Large intestine (tissue), 12 donors: ENCODE measurements around the gene AGAP3. TPM values are rescaled to one million over a fixed set of nuclear protein-coding genes. Genes with fewer than 3 reads are reported as not detected.
A peak's percentile ranks its signal among the peaks of the same experiment; 100 is the strongest.
"Not testable (repeated sequence)": the region's sequence is repeated elsewhere in the genome, so short reads cannot be mapped to it uniquely, and the experiment has no call there.

Experiments
- DNase-seq, 2 donors: peaks; one replicate each; pipeline versions ENCODE4 v3.0.0 to v3.0.0-alpha.2; 2013
- H3K27ac ChIP-seq: one replicate; pipeline ENCODE4 v1.5.1; 2013; ENCODE audit warnings: low read length
- H3K27me3 ChIP-seq: 2 replicates; pipeline ENCODE4 v1.6.1; 2013; ENCODE audit warnings: low read length; ENCODE audit not compliant: control insufficient read depth, insufficient read depth
- H3K36me3 ChIP-seq: 2 replicates; pipeline ENCODE4 v1.6.1; 2013; ENCODE audit warnings: low read length; ENCODE audit not compliant: control insufficient read depth, insufficient read depth
- H3K4me1 ChIP-seq: one replicate; pipeline ENCODE4 v1.6.1; 2013; ENCODE audit warnings: low read length; ENCODE audit not compliant: control insufficient read depth, insufficient read depth
- H3K4me3 ChIP-seq: one replicate; pipeline ENCODE4 v1.5.1; 2013; ENCODE audit warnings: low read length
- H3K9me3 ChIP-seq: one replicate; pipeline ENCODE4 v1.6.1; 2013; ENCODE audit warnings: mild to moderate bottlenecking, low read depth, low read length, moderate library complexity; ENCODE audit not compliant: control insufficient read depth
- WGBS: methylation state at CpG from one replicate; pipeline ENCODE4 v1.1.5; 2013; ENCODE audit warnings: low lambda C conversion rate; ENCODE audit not compliant: insufficient coverage; 5-methylcytosine and 5-hydroxymethylcytosine counted together
- long read RNA-seq, 11 donors: transcript quantifications; one replicate each; lab custom pipeline, GENCODE V29; 2026
- polyA plus RNA-seq: library from polyadenylated mRNA; unstranded; fragments of 120-200 nt; gene quantifications from one replicate; pipeline ENCODE4 v1.2.1, GENCODE V29; 2013

The AGAP3 gene
- polyA plus RNA-seq = 58.0 TPM
- long read RNA-seq, donor 1, partial matches to known transcripts = 0 of 4 reads
- long read RNA-seq, donor 1, other reads (novel, unspliced or antisense) = 0 of 4 reads
- long read RNA-seq, donor 2, partial matches to known transcripts = 21 of 25 reads
- long read RNA-seq, donor 2, other reads (novel, unspliced or antisense) = 0 of 25 reads
- long read RNA-seq, donor 3, partial matches to known transcripts = 6 of 8 reads
- long read RNA-seq, donor 3, other reads (novel, unspliced or antisense) = 0 of 8 reads
- long read RNA-seq, donor 4, partial matches to known transcripts = 0 of 1 reads
- long read RNA-seq, donor 4, other reads (novel, unspliced or antisense) = 0 of 1 reads
- long read RNA-seq, donor 5, partial matches to known transcripts = 10 of 11 reads
- long read RNA-seq, donor 5, other reads (novel, unspliced or antisense) = 0 of 11 reads
- long read RNA-seq, donor 6, partial matches to known transcripts = 11 of 14 reads
- long read RNA-seq, donor 6, other reads (novel, unspliced or antisense) = 0 of 14 reads
- long read RNA-seq, donor 7, partial matches to known transcripts = 7 of 7 reads
- long read RNA-seq, donor 7, other reads (novel, unspliced or antisense) = 0 of 7 reads
- long read RNA-seq, donor 8, partial matches to known transcripts = 0 of 3 reads
- long read RNA-seq, donor 8, other reads (novel, unspliced or antisense) = 0 of 3 reads
- long read RNA-seq, donor 9, partial matches to known transcripts = 0 of 3 reads
- long read RNA-seq, donor 9, other reads (novel, unspliced or antisense) = 0 of 3 reads
- long read RNA-seq, donor 10, partial matches to known transcripts = 8 of 10 reads
- long read RNA-seq, donor 10, other reads (novel, unspliced or antisense) = 0 of 10 reads
- long read RNA-seq, donor 11, partial matches to known transcripts = 0 of 1 reads
- long read RNA-seq, donor 11, other reads (novel, unspliced or antisense) = 0 of 1 reads

GRCh38 chr7:151085691-151086620 is at the start of gene AGAP3:
TSS of gene AGAP3 (plus strand) at chr7:151086475. CDS start at chr7:151086742, 267 bp downstream.
- H3K4me1 ChIP-seq = peaks cover 42% of the 10 kb centered on the region
- no peaks in the 10 kb centered on the region for H3K36me3 ChIP-seq
- WGBS = no CpG with 5 or more reads among the region's 84 CpGs
- peak; percentile 67 to 85 for DNase-seq
- H3K4me3 ChIP-seq = peak within 1 kb of the TSS; percentile 72
- no peaks in the 10 kb centered on the region for H3K9me3 ChIP-seq
- no peaks in the 10 kb centered on the region for H3K27me3 ChIP-seq
- peak within 1 kb of the TSS; percentile 77 for H3K27ac ChIP-seq

DNA sequence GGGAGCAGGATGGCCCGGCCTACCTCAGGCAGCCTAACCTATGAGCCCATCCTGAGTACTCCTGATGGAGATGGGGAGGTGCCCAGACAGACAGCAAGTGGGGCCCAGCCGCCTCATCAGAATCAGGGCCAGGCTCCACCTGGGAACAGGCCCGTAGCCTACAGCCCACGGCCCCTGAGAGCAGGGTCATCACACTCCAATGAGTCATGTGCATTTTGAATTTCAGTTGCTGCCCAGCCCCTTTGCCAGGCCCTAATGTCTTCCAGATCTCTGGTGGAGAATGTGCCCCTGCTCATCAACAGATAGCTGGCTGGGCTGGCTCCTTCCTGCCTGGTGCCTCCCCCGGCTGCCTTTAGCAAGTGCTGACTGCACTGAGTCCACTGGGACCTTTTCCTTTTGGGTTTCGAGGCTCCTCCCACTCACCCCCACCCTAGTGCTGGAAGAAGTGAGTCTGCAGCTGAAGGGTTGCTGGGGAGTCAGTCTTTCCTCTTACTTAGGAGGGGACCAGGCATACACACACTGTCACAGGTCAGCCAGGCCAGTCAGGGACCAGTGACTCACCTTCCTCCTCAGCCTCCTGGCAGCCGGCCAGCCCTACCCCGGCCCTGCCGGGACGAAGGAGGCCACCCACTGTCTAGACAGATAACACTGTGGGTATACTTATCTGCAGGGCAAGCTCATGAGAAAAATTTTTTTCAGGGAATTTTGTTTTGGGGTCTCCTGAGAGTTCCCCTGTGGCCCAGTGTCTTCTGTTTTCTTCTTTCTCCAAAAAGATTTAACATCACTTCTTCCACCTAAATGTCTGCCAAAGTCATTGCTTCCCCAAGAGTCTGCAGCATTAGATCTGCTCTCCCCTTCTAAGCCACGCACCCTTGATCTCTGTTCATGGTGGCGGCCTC is 47.1 kb upstream of the AGAP3 start:
- H3K27ac ChIP-seq = peak overlapping the region; percentile 67
- no CpG with 5 or more reads among the region's 12 CpGs for WGBS

DNA sequence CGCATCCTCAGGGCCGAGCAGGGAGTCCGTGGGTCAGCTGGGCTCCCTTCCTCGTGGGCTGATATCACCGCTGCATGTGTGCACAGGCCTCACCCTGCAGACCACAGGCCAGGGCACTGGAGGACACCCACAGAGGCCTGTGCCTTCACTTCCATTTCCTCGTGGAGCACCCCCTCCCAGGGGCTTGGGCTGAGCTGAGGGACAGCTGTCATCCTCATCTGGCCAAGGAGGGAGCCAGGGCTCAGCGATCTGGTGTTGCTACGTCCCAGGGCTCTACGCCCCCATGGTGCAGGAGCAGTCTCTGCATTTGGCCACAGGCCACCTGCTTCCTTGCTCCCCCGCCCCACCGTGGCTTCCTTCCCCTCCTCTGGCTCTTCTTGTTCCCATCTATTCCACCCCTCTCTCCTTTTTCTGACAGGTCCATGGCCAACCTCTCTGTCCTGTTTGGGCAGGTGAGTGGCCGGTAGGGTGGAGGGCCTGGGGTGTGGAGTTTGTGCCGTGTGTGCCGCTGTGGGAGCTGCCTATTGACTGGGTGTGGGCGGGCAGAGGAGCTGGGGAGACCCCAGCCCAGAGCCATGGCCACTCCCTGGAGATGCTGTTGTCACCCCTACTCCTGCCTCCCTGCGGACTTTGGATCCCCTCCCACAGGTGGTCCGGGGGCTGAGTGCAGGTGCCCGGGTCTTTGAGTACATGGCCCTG is 46.3 kb upstream of the AGAP3 start:
- Histone ChIP-seq H3K9me3 (no peaks in the 10 kb centered on the region), H3K27me3 (no peaks in the 10 kb centered on the region), H3K36me3 (peaks cover 45% of the 10 kb centered on the region), H3K27ac (peak overlapping the region; percentile 67), H3K4me1 (peaks cover 20% of the 10 kb centered on the region), H3K4me3 (no peak overlapping the region)
- WGBS = no CpG with 5 or more reads among the region's 18 CpGs
- peak in 1 of 2 donors; percentile 54 for DNase-seq

More for the DNA sequence above, 47.1 kb upstream of the AGAP3 start:
- peak; percentile 88 to 93 for DNase-seq
- peaks cover 20% of the 10 kb centered on the region for H3K4me1 ChIP-seq
- peaks cover 46% of the 10 kb centered on the region for H3K36me3 ChIP-seq
- H3K9me3 ChIP-seq = no peaks in the 10 kb centered on the region
- H3K27me3 ChIP-seq = no peaks in the 10 kb centered on the region
- no peak overlapping the region for H3K4me3 ChIP-seq

GRCh38 chr7:151040616-151041375 is 45.5 kb upstream of the AGAP3 start:
- H3K36me3 ChIP-seq = peaks cover 41% of the 10 kb centered on the region
- H3K4me3 ChIP-seq = no peak overlapping the region
- H3K27me3 ChIP-seq = no peaks in the 10 kb centered on the region
- no peaks in the 10 kb centered on the region for H3K9me3 ChIP-seq
- H3K27ac ChIP-seq = no peak overlapping the region
- H3K4me1 ChIP-seq = peaks cover 20% of the 10 kb centered on the region
- DNase-seq = no peak
- WGBS = no CpG with 5 or more reads among the region's 30 CpGs

DNA sequence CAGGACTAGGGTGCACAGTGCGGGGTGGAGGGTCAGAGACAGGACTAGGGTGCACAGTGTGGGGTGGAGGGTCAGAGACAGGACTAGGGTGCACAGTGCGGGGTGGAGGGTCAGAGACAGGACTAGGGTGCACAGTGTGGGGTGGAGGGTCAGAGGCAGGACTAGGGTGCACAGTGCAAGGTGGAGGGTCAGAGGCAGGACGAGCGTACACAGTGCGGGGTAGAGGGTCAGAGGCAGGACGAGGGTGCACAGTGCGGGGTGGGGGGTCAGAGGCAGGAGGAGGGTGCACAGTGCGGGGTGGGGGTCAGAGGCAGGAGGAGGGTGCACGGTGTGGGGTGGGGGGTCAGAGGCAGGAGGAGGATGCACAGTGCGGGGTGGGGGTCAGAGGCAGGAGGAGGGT is 42.8 kb upstream of the AGAP3 start:
- DNase-seq, H3K4me3 ChIP-seq, H3K9me3 ChIP-seq, H3K27ac ChIP-seq, H3K27me3 ChIP-seq: not testable (repeated sequence)
- WGBS = no CpG with 5 or more reads among the region's 10 CpGs
- Histone ChIP-seq H3K4me1 (peaks cover 20% of the 10 kb centered on the region), H3K36me3 (peaks cover 33% of the 10 kb centered on the region)

GRCh38 chr7:151043959-151044358 is 42.3 kb upstream of the AGAP3 start:
- Histone ChIP-seq H3K4me3 (no peak overlapping the region), H3K27me3 (no peaks in the 10 kb centered on the region), H3K36me3 (peaks cover 33% of the 10 kb centered on the region), H3K27ac (no peak overlapping the region), H3K9me3 (no peaks in the 10 kb centered on the region), H3K4me1 (peaks cover 15% of the 10 kb centered on the region)
- WGBS = no CpG with 5 or more reads among the region's 20 CpGs
- DNase-seq = no peak

DNA sequence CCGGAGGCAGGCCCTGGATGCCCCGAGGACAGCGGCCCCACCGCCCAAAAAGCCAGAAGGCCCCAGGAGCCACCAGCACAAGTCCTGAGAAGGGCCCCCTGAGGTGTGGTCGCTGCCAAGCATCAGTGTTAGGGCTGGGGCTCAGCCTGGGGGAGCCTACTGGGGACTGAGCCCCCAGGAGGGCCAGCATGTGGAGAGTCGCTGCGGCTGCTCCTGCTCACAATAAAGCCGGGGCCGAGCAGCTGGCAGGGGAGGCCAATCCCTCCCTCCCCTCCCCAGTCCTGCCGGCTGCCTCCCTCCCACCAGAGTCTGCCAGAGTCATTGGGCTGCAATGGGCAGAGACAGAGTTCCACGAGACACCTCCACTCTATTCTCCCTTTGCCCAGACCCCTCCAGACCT is 41.0 kb upstream of the AGAP3 start:
- Histone ChIP-seq H3K4me1 (peaks cover 2% of the 10 kb centered on the region), H3K27ac (no peak overlapping the region), H3K4me3 (no peak overlapping the region), H3K36me3 (peaks cover 33% of the 10 kb centered on the region), H3K27me3 (peaks cover 12% of the 10 kb centered on the region), H3K9me3 (no peaks in the 10 kb centered on the region)
- DNase-seq = no peak
- WGBS = no CpG with 5 or more reads among the region's 11 CpGs

- no peak for DNase-seq
- no peak overlapping the region for H3K27ac ChIP-seq
- H3K4me3 ChIP-seq = no peak overlapping the region
- no peaks in the 10 kb centered on the region for H3K9me3 ChIP-seq
- peaks cover 3% of the 10 kb centered on the region for H3K4me1 ChIP-seq
- no CpG with 5 or more reads among the region's 9 CpGs for WGBS
- peaks cover 33% of the 10 kb centered on the region for H3K36me3 ChIP-seq
- H3K27me3 ChIP-seq = peaks cover 19% of the 10 kb centered on the region
Observed at GRCh38 chr7:151045967-151046366, 40.3 kb upstream of the AGAP3 start.
